HepG2 (cell line): ENCODE data around the gene USF2. TPM values are rescaled to one million over a fixed set of nuclear protein-coding genes. Genes with fewer than 3 reads are reported as not detected.

ENCODE experiments used
- CEBPB ChIP-seq: IDR thresholded peaks from 2 replicates; pipeline ENCODE4 v1.6.1; 2011; ENCODE audit warnings: low read depth, low read length, improper control_type of control experiment, borderline replicate concordance
- ELF3 ChIP-seq: IDR thresholded peaks from 2 replicates; pipeline ENCODE4 v1.6.1; 2016; ENCODE audit warnings: missing genetic modification reagents, missing compliant biosample characterization
- ETV5 ChIP-seq: IDR thresholded peaks from 2 replicates; pipeline ENCODE4 v1.6.1; 2018; ENCODE audit warnings: missing biosample characterization, missing genetic modification reagents, inconsistent platforms, borderline replicate concordance
- FOXC1 ChIP-seq: sonication (generic); formaldehyde crosslinking; IDR thresholded peaks from 2 replicates; pipeline ENCODE4 v1.8.0; 2022; ENCODE audit warnings: mild to moderate bottlenecking, missing genetic modification reagents, borderline replicate concordance
- HNF4G ChIP-seq, 2 experiments: sonication (generic) in 1 of 2; formaldehyde crosslinking in 1 of 2; IDR thresholded peaks; 2 replicates each; pipeline versions ENCODE4 v1.4.0 to v1.6.1; 2011 to 2020; ENCODE audit warnings: borderline replicate concordance in 2 of 2, low read depth in 2 of 2, mild to moderate bottlenecking in 2 of 2, low read length in 1 of 2, missing genetic modification reagents in 1 of 2, moderate library complexity in 1 of 2
- KDM4B ChIP-seq: sonication (generic); formaldehyde crosslinking; IDR thresholded peaks from 2 replicates; pipeline ENCODE4 v1.4.0; 2020; ENCODE audit warnings: missing genetic modification reagents
- KMT2A ChIP-seq: sonication (generic); formaldehyde crosslinking; IDR thresholded peaks from 2 replicates; pipeline ENCODE4 v1.4.0; 2020; ENCODE audit warnings: missing genetic modification reagents
- NFKBIZ ChIP-seq: IDR thresholded peaks from 2 replicates; pipeline ENCODE4 v1.6.1; 2018; ENCODE audit warnings: missing genetic modification reagents, missing compliant biosample characterization
- NR2F1 ChIP-seq, 2 experiments: fragments of 450-650 bp in 1 of 2; formaldehyde crosslinking in 1 of 2; IDR thresholded peaks; 2 replicates each; pipeline versions ENCODE4 v1.5.0 to v1.6.1; 2016 to 2020; ENCODE audit warnings: mild to moderate bottlenecking in 1 of 2, missing compliant biosample characterization in 1 of 2, missing genetic modification reagents in 1 of 2, moderate library complexity in 1 of 2
- SALL2 ChIP-seq: sonication (generic); formaldehyde crosslinking; IDR thresholded peaks from 2 replicates; pipeline ENCODE4 v1.8.1; 2023; ENCODE audit warnings: mild to moderate bottlenecking, missing genetic modification reagents, inconsistent platforms
- SOX5 ChIP-seq: IDR thresholded peaks from 2 replicates; pipeline ENCODE4 v1.6.1; 2016; ENCODE audit warnings: borderline replicate concordance
- SOX6 ChIP-seq, 2 experiments: fragments of 450-650 bp in 1 of 2; sonication (generic) in 1 of 2; formaldehyde crosslinking in 1 of 2; IDR thresholded peaks; 2 replicates each; pipeline versions ENCODE4 v1.4.0 to v1.6.1; 2017 to 2020; ENCODE audit warnings: antibody characterized with exemption in 1 of 2, mild to moderate bottlenecking in 1 of 2, missing genetic modification reagents in 1 of 2
- TCF12 ChIP-seq, 2 experiments: fragments of 450-650 bp in 1 of 2; sonication (generic) in 1 of 2; formaldehyde crosslinking in 1 of 2; IDR thresholded peaks; 2 replicates each; pipeline versions ENCODE4 v1.6.1 to v1.8.0; 2017 to 2022; ENCODE audit warnings: antibody characterized with exemption in 1 of 2, mild to moderate bottlenecking in 1 of 2, missing genetic modification reagents in 1 of 2, moderate library complexity in 1 of 2
- TEAD3 ChIP-seq: optimal IDR thresholded peaks from 2 replicates; pipeline ENCODE3; 2016; ENCODE audit warnings: borderline replicate concordance
- YEATS4 ChIP-seq: sonication (generic); formaldehyde crosslinking; IDR thresholded peaks from 2 replicates; pipeline ENCODE4 v1.4.0; 2020; ENCODE audit warnings: missing genetic modification reagents, borderline replicate concordance
- ZBTB21 ChIP-seq: sonication (generic); formaldehyde crosslinking; IDR thresholded peaks from 2 replicates; pipeline ENCODE4 v1.4.0; 2020; ENCODE audit warnings: missing genetic modification reagents
- ZFAT ChIP-seq: sonication (generic); formaldehyde crosslinking; conservative IDR thresholded peaks from 2 replicates; pipeline ENCODE4 v1.8.1; 2023; ENCODE audit warnings: missing genetic modification reagents, inconsistent platforms
- ZNF468 ChIP-seq: sonication (generic); formaldehyde crosslinking; IDR thresholded peaks from 2 replicates; pipeline ENCODE4 v1.8.0; 2022; ENCODE audit warnings: mild to moderate bottlenecking, moderate library complexity, missing genetic modification reagents
- ZSCAN21 ChIP-seq: sonication (generic); formaldehyde crosslinking; IDR thresholded peaks from 2 replicates; pipeline ENCODE4 v1.8.0; 2022; ENCODE audit warnings: mild to moderate bottlenecking, missing genetic modification reagents, moderate library complexity, borderline replicate concordance
- polyA plus RNA-seq, 8 experiments: library from polyadenylated mRNA; depleted of rRNA in 3 of 8; stranded (reverse) in 7 of 8; unstranded in 1 of 8; fragments of >200 nt; fragmentation: Illumina TruSeq in 4 of 8; extraction: Trizol in 4 of 8; gene quantifications; 2 replicates each; pipeline versions ENCODE4 v1.2.1 to v1.2.3, GENCODE V29; 2011 to 2016; ENCODE audit warnings: low read depth in 4 of 8, missing spikeins in 1 of 8, mixed read lengths in 1 of 8; ENCODE audit not compliant: insufficient read depth in 1 of 8
- total RNA-seq, 5 experiments: library from RNA; depleted of rRNA; stranded (reverse); fragments of >200 nt; fragmentation: Illumina TruSeq; extraction: Trizol; gene quantifications; 2 replicates each; pipeline ENCODE4 v1.2.3, GENCODE V29; 2016; ENCODE audit warnings: low read depth in 1 of 5
- TF ChIP-seq, protein P1 (sequence below): sonication (generic); formaldehyde crosslinking; IDR thresholded peaks from 2 replicates; pipeline ENCODE4 v1.9.0; 2021; ENCODE audit warnings: missing genetic modification reagents, borderline replicate concordance
- TF ChIP-seq, protein P2 (sequence below): sonication (generic); formaldehyde crosslinking; IDR thresholded peaks from 2 replicates; pipeline ENCODE4 v1.8.1; 2023; ENCODE audit warnings: mild to moderate bottlenecking, moderate library complexity, missing genetic modification reagents
- TF ChIP-seq, protein P3 (sequence below): IDR thresholded peaks from 2 replicates; pipeline ENCODE4 v1.6.1; 2012; ENCODE audit warnings: inconsistent platforms
- TF ChIP-seq, protein P4 (sequence below): sonication (generic); formaldehyde crosslinking; IDR thresholded peaks from 2 replicates; pipeline ENCODE4 v1.5.1; 2020; ENCODE audit warnings: mild to moderate bottlenecking, missing genetic modification reagents, moderate library complexity

USF2 gene
- total and polyA plus RNA-seq, 2 of the 13 experiments (the other 11 are each of a cell fraction or from before 2014, with no cell fraction given), result 54.9 to 106 TPM

DNA sequence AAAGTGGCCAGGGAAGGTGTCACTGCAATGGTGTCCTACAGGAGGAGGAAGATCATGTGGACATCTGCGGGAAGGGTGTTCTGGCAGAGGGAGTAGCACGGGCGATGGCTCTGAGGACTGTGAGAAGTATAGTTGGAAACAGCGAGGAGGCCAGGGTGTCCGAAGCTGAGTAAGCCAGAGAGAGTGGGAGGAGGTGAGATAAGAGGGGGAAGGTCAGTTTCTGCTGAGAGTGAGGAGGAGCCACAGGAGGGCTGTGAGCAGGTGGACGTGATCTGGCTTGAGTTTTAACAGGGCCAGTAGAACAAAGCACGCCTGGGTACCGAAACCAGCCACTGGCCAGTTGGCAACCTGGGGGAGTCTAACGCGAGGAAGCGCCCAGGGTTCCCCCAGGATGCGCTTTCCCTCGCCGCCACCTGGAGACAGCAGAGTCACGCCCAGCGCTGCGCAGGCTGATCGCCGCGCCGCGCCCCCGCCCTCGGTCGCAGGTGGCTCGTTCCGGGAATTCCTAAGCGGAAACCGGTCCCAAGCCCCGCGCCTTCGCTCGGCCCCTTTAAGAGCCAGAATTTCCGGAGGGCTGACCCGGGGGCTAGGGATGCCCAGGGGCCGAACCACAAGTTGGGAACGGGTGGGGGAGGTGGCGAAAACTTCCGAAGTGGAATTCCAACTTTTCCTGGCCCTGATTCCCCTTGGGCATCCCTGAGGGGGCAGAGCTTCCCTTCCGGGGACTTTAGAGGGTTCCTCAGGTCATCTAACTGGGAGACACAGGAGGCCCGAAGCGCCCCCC lies 21.0 kb upstream of the USF2 start (continued):
- TF ChIP-seq, protein P1, sequence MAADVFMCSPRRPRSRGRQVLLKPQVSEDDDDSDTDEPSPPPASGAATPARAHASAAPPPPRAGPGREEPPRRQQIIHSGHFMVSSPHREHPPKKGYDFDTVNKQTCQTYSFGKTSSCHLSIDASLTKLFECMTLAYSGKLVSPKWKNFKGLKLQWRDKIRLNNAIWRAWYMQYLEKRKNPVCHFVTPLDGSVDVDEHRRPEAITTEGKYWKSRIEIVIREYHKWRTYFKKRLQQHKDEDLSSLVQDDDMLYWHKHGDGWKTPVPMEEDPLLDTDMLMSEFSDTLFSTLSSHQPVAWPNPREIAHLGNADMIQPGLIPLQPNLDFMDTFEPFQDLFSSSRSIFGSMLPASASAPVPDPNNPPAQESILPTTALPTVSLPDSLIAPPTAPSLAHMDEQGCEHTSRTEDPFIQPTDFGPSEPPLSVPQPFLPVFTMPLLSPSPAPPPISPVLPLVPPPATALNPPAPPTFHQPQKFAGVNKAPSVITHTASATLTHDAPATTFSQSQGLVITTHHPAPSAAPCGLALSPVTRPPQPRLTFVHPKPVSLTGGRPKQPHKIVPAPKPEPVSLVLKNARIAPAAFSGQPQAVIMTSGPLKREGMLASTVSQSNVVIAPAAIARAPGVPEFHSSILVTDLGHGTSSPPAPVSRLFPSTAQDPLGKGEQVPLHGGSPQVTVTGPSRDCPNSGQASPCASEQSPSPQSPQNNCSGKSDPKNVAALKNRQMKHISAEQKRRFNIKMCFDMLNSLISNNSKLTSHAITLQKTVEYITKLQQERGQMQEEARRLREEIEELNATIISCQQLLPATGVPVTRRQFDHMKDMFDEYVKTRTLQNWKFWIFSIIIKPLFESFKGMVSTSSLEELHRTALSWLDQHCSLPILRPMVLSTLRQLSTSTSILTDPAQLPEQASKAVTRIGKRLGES, result no peak
- TF ChIP-seq ELF3 (CRISPR knock-in tag), result peak; percentile 73
- no peak for TF ChIP-seq ZNF468 (CRISPR knock-in tag)
- TF ChIP-seq TEAD3 (CRISPR knock-in tag), result peak; percentile 84
- no peak for TF ChIP-seq ZSCAN21 (CRISPR knock-in tag)
- TF ChIP-seq KMT2A, result 0 out of 2 replicates have a peak, but pooled peaks have one; percentile 3
- 0 out of 2 replicates have a peak, but pooled peaks have one; percentile 40 for TF ChIP-seq KDM4B (CRISPR knock-in tag)
- no peak for TF ChIP-seq TCF12 (IDR thresholded peaks at IDR 0.05)
- 0 out of 2 replicates have a peak, but pooled peaks have one; percentile 21 for TF ChIP-seq TCF12 (CRISPR knock-in tag; IDR thresholded peaks at IDR 0.05)
- TF ChIP-seq, protein P2, sequence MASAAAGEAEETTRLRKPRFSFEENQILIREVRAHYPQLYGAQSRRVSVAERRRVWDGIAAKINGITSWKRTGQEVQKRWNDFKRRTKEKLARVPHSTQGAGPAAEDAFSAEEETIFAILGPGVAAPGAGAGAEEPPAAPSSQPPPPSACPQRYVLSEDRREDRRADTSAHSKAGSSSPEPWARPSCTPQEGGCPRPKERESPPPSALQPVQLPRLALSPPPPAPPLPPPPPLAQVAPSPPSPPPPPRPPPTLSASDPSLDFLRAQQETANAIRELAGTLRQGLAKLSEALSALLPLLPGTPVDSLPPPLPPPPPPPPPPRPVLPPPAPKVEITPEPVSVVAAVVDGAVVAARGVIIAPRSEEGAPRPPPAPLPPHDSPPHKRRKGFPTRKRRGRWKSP (CRISPR knock-in tag), result peak; percentile 81
- no peak; the same call in 1 of the 2 replicates for TF ChIP-seq NFKBIZ (CRISPR knock-in tag)
- no peak for TF ChIP-seq ZFAT (CRISPR knock-in tag)
- peak; percentile 79 for TF ChIP-seq ETV5
- TF ChIP-seq, protein P3, sequence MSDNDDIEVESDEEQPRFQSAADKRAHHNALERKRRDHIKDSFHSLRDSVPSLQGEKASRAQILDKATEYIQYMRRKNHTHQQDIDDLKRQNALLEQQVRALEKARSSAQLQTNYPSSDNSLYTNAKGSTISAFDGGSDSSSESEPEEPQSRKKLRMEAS, result peak; percentile 35; the same call in 1 of the 2 replicates
- TF ChIP-seq HNF4G (IDR thresholded peaks at IDR 0.05; ENCODE audit: borderline replicate concordance, low read depth, low read length), result peak; percentile 19; the same call in 1 of the 2 replicates
- TF ChIP-seq HNF4G (CRISPR knock-in tag; IDR thresholded peaks at IDR 0.05; ENCODE audit: borderline replicate concordance, low read depth), result no peak
- no peak for TF ChIP-seq SOX6 (IDR thresholded peaks at IDR 0.05)
- peak; percentile 11; the same call in 1 of the 2 replicates for TF ChIP-seq SOX6 (CRISPR knock-in tag; IDR thresholded peaks at IDR 0.05)
- 0 out of 2 replicates have a peak, but pooled peaks have one; percentile 39 for TF ChIP-seq SALL2 (CRISPR knock-in tag)
- peak; percentile 75 for TF ChIP-seq FOXC1 (CRISPR knock-in tag)
- TF ChIP-seq NR2F1 (CRISPR knock-in tag; IDR thresholded peaks at IDR 0.05), result no peak
- peak; percentile 15 for TF ChIP-seq YEATS4 (CRISPR knock-in tag)
- peak; percentile 32; the same call in 1 of the 2 replicates for TF ChIP-seq SOX5
- TF ChIP-seq ZBTB21 (CRISPR knock-in tag), result no peak
- TF ChIP-seq, protein P4, sequence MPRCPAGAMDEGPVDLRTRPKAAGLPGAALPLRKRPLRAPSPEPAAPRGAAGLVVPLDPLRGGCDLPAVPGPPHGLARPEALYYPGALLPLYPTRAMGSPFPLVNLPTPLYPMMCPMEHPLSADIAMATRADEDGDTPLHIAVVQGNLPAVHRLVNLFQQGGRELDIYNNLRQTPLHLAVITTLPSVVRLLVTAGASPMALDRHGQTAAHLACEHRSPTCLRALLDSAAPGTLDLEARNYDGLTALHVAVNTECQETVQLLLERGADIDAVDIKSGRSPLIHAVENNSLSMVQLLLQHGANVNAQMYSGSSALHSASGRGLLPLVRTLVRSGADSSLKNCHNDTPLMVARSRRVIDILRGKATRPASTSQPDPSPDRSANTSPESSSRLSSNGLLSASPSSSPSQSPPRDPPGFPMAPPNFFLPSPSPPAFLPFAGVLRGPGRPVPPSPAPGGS, result peak; percentile 2; the same call in 1 of the 2 replicates
- TF ChIP-seq CEBPB, result no peak
